Testis (tissue), 3 donors: ENCODE measurements around the gene C4orf54. TPM values are rescaled to one million over a fixed set of nuclear protein-coding genes. Genes with fewer than 3 reads are reported as not detected.
A peak's percentile ranks its signal among the peaks of the same experiment; 100 is the strongest.

ENCODE experiments used
- DNase-seq: peaks from one replicate; pipeline ENCODE4 v3.0.0-alpha.2; 2019
- H3K27ac ChIP-seq, 2 donors: fragments of 200-600 bp; sonication (generic); one replicate each; pipeline ENCODE4 v1.5.1; 2019
- H3K27me3 ChIP-seq: fragments of 200-600 bp; sonication (generic); one replicate; pipeline ENCODE4 v1.5.1; 2019
- H3K36me3 ChIP-seq: fragments of 200-600 bp; sonication (generic); one replicate; pipeline ENCODE4 v1.5.1; 2017; ENCODE audit warnings: low read depth; ENCODE audit errors: missing control alignments
- H3K4me1 ChIP-seq: fragments of 200-600 bp; sonication (generic); one replicate; pipeline ENCODE4 v1.5.1; 2019
- H3K4me3 ChIP-seq, 2 donors: fragments of 200-600 bp; sonication (generic); one replicate each; pipeline ENCODE4 v1.5.1; 2017 to 2019
- H3K9me3 ChIP-seq: fragments of 200-600 bp; sonication (generic); one replicate; pipeline ENCODE4 v1.5.1; 2017
- POLR2A ChIP-seq: fragments of 450-650 bp; IDR thresholded peaks from one replicate; pipeline ENCODE4 v1.6.1; 2017; ENCODE audit warnings: antibody characterized with exemption, mild to moderate bottlenecking, moderate library complexity
- WGBS, 2 donors: methylation state at CpG; one replicate each; pipeline ENCODE4 v1.1.5; 2018; 5-methylcytosine and 5-hydroxymethylcytosine counted together
- intact Hi-C: fragments of 100-400 bp; cut with DNase I; formaldehyde crosslinking; loops from one replicate; pipeline ENCODE4 v1.15.1; 2023; ENCODE audit warnings: low total_unique reads
- polyA plus RNA-seq: library from polyadenylated mRNA; stranded (reverse); fragments of 350-450 nt; fragmentation: Illumina TruSeq; extraction: RNeasy Lipid Tissue Mini Kit (QIAGEN cat#74804); gene quantifications from one replicate; pipeline ENCODE4 v1.2.3, GENCODE V29; 2014; ENCODE audit warnings: low read depth, low replicate concordance; ENCODE audit not compliant: insufficient read depth
- total RNA-seq, 2 donors: library from RNA; depleted of rRNA; stranded (reverse); fragments of >200 nt; gene quantifications; one replicate each; pipeline ENCODE4 v1.2.3, GENCODE V29; 2016
- TF ChIP-seq, protein P1 (sequence below), 3 experiments: fragments of 450-650 bp in 2 of 3; fragments of 200-600 bp in 1 of 3; sonication (generic) in 1 of 3; IDR thresholded peaks; one replicate each; pipeline ENCODE4 v1.5.1; 2016 to 2019; ENCODE audit warnings: antibody characterized with exemption in 3 of 3, mild to moderate bottlenecking in 2 of 3, moderate library complexity in 1 of 3

The C4orf54 gene
- total and polyA plus RNA-seq, 3 donors from 2014 or later = 0.39 to 0.81 (median 0.46) TPM

DNA sequence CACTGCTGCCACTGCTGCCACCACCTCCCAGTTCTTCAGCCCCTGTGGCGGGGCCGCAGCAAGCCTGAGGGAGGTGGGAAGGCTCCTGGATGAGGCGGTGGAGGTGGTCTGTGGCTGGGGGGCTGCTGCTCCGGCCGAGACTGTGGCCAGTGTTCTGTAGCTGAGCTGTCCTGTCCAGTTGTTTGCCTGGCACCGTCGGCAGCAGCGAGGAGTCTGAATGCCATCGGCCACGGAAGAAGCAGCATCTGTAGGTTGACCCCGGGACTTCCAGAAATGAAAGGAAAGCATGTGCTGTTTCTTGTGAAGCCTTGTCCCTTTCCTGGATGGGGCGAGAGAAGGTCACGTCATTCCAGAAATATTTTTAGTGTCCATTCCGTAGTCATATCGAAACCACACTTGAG, 3.3 kb downstream of the C4orf54 start:
- H3K27me3 ChIP-seq = no peaks in the 10 kb centered on the region
- no peaks in the 10 kb centered on the region for H3K36me3 ChIP-seq
- no peak overlapping the region for H3K4me3 ChIP-seq
- peaks cover 6% of the 10 kb centered on the region for H3K4me1 ChIP-seq
- DNase-seq = no peak
- WGBS, 2 donors = 84 to 88% methylated on average over 14 to 15 of the region's 15 CpGs
- intact Hi-C loops = no loop called here
- no peak for TF ChIP-seq POLR2A
- TF ChIP-seq, protein P1, sequence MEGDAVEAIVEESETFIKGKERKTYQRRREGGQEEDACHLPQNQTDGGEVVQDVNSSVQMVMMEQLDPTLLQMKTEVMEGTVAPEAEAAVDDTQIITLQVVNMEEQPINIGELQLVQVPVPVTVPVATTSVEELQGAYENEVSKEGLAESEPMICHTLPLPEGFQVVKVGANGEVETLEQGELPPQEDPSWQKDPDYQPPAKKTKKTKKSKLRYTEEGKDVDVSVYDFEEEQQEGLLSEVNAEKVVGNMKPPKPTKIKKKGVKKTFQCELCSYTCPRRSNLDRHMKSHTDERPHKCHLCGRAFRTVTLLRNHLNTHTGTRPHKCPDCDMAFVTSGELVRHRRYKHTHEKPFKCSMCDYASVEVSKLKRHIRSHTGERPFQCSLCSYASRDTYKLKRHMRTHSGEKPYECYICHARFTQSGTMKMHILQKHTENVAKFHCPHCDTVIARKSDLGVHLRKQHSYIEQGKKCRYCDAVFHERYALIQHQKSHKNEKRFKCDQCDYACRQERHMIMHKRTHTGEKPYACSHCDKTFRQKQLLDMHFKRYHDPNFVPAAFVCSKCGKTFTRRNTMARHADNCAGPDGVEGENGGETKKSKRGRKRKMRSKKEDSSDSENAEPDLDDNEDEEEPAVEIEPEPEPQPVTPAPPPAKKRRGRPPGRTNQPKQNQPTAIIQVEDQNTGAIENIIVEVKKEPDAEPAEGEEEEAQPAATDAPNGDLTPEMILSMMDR (IDR thresholded peaks at IDR 0.05) = no peak
- H3K9me3 ChIP-seq = no peaks in the 10 kb centered on the region
- H3K27ac ChIP-seq = no peak overlapping the region

DNA sequence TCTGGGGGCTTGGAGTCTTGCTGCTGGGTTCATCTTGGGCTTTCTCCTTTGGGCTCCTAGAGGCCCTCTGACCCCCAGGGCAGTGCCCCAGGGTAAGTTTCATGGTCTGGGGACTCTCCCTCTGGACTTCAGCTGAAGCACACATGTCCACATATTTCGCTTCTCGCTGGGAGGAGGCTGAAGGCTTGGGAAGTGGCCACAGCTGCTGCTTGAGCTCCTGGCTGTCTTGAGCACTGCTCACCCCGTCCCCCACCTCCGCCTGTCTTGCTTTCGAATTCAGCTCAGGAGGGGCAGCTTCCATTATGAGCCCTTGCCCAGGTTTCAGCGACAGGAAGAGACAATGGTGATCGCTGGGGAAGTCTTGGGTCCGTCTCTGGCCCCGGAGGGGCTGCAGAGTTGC, 3.7 kb downstream of the C4orf54 start:
- 94 to 97% methylated on average over 8 to 9 of the region's 9 CpGs for WGBS, 2 donors
- intact Hi-C loops = no loop called here

DNA sequence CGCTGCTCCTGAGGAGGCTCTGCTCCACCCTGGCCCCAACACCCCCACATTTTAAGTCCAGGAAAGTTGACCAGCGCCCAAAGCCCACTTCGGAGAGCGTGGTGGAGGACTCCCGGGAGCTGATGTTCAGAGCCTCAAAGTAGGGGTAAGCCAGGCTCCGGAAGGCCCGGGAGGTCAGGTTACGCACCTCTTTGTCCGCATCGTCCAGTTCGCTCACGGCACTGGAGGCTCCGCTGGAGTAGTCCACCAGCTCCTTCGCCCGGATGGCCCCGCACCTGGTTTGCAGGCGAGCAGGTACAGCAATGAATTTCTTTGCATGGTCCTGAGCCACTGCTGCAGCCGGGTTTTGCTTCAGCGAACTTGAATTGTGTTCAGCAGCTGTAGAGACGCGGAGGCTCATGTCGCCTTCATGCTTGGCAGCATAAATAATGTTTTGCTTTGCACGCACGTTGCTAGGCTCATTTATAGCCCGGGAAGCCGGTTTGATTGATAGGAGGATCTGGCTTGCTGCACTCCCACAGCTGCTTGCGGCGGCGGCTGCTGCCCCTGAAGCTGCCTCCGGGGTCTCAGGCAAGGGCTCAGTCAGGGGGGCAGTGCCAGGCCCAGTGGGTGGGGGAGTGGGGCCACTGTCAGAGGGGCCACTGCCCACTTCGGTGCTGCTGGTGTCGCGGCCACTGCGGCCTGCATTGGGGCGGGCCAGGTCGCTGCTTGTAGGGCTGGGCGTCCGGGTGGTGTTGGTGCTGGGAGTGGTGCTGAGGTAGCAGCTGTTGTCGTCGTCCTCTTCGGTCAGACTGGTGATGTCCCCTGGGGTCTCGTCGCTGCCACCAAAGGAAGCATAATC, 4.8 kb downstream of the C4orf54 start:
- intact Hi-C loops = no loop called here
- Histone ChIP-seq H3K27ac (no peak overlapping the region), H3K4me3 (peak overlapping the region in 1 of 2 donors; percentile 23), H3K36me3 (no peaks in the 10 kb centered on the region), H3K4me1 (peaks cover 22% of the 10 kb centered on the region), H3K9me3 (no peaks in the 10 kb centered on the region), H3K27me3 (no peaks in the 10 kb centered on the region)
- no peak for DNase-seq
- no peak for TF ChIP-seq POLR2A
- TF ChIP-seq, protein P1 (IDR thresholded peaks at IDR 0.05) = no peak
- WGBS, 2 donors = 76 to 89% methylated on average over 26 to 43 of the region's 43 CpGs

More for the DNA sequence above, 3.7 kb downstream of the C4orf54 start:
- Histone ChIP-seq H3K9me3 (no peaks in the 10 kb centered on the region), H3K4me3 (no peak overlapping the region), H3K27me3 (no peaks in the 10 kb centered on the region), H3K4me1 (peaks cover 11% of the 10 kb centered on the region), H3K27ac (no peak overlapping the region), H3K36me3 (no peaks in the 10 kb centered on the region)
- DNase-seq = no peak
- no peak for TF ChIP-seq POLR2A
- TF ChIP-seq, protein P1 (IDR thresholded peaks at IDR 0.05) = no peak

DNA sequence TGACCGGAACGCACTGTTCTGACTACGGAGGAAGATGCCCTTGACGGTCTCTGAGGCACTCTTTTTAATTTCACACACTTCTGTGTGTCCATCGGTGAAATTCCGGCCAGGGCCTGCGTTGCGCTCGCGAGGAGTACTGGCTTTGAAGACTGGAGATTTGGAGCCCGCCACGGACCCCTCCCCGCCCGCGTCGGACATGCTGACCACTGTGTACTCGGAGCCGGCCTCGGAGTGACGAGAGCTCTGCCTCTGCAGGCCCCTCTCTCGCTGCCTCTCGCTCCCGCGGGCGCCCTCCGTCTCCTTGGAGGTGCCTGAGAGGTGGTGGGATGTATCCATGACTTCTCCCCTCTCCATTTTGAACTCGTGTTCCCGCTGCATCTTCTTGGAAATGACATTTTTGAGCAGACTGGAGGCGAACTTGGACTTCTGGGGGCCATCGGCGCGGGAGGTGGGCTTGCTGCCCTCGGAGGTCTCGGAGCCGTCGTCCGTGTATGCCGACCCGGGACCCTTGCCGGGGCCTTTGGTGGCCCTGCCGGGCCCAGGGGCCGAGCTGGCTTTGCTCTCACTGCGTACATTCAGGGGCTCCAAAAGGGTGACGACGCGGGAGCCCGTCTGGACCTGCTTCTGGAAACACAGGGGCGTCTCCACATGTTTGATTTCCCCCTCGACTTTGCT, 5.7 kb downstream of the C4orf54 start:
- no peak for DNase-seq
- no peaks in the 10 kb centered on the region for H3K9me3 ChIP-seq
- no peaks in the 10 kb centered on the region for H3K36me3 ChIP-seq
- peaks cover 28% of the 10 kb centered on the region for H3K4me1 ChIP-seq
- no peak for TF ChIP-seq POLR2A
- TF ChIP-seq, protein P1 (IDR thresholded peaks at IDR 0.05) = no peak
- peak overlapping the region; percentile 23 to 24 for H3K4me3 ChIP-seq
- 52 to 84% methylated on average over 19 to 49 of the region's 49 CpGs for WGBS, 2 donors
- H3K27ac ChIP-seq = no peak overlapping the region
- intact Hi-C loops = no loop called here
- no peaks in the 10 kb centered on the region for H3K27me3 ChIP-seq
